Stimulated activated CD4-positive, alpha-beta T cell treated with anti-CD3 and anti-CD28 coated beads, Interleukin-4, amount 100 ng/mL, for 1 hour (primary cell): ENCODE results near the gene NFXL1.

Source experiments
- DNase-seq: peaks from one replicate; pipeline ENCODE4 v3.0.0-alpha.2; 2020

Gene NFXL1

GRCh38 chr4:47830265-47831025 lies 83.9 kb downstream of the NFXL1 start:
- DNase-seq: no peak

DNA sequence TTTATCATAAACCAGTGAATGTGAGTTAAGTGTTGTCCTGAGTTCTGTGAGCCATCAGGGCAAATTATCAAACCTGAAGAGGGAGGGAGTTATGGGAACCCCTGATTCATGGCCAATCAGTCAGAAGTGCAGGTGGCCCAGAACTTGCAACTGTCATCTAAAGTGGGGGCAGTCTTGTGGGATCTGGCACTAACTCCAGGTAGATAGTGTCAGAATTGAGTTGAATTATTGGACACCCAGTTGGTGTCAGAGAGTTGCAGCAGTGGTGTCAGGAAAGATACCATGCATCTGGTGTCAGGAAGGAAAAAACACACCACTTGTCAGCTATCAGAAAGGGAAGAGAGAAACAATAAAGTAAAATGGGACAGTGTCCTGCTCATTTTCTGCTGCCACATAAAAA lies 84.9 kb downstream of the NFXL1 start:
- DNase-seq: no peak

GRCh38 chr4:47827343-47828047 lies 86.9 kb downstream of the NFXL1 start:
- DNase-seq: no peak

DNA sequence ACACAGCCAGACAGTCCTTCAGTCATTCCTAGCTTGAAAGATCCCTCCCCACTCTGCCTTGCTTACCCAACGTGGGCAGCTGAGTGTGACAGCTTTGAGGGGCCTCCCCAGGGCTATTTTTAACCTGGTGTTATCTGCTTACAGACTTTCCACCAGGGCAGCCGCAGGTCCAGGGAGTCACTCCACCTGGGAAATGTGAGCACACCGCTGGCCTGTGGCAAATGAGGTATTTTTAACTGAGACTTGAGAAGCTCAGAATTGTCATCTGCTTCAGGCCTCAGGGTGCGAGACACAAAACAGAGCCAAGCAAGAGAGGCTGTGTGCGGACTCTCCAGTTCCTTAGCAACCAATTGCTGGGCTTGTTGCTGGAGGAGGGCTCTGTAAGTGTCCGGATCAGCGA lies 89.5 kb downstream of the NFXL1 start:
- DNase-seq: no peak

DNA sequence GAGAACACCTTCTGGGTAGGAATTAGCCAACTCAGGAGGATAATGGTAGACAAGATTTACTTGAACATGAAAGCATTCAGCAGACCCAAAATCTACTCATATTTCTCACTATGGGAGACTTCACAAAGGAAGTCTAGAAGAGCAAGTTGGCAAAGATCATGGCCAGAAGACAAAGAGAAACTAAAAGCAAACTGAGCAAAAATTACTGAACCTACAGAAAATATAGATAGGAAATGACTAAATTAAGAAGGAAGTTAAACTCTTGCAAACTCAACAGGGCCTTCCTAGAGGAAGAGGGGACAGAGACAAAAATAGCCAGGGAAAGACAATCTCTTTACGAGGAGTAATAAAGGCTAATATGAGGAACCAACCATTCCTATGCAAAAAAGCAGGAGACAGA lies 95.2 kb downstream of the NFXL1 start:
- no peak for DNase-seq

DNA sequence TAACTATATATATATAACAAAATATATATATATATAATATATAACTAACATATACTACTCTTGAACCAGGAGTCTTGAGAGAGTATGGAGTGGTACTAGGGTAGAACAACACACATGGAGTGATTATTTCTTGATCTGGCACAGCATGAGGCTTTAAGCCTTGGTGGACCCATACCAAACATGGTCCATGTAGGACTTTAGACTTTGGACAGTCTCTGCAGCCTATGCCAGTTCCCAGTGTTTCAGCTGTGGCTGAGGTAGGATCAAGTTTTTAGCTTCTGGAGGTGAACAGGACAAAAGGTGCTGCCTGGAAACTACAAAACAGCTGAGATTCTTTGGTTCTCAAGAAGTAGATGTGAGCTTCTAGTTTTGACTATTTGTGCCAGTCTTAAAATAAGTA lies 97.1 kb downstream of the NFXL1 start:
- no peak for DNase-seq

DNA sequence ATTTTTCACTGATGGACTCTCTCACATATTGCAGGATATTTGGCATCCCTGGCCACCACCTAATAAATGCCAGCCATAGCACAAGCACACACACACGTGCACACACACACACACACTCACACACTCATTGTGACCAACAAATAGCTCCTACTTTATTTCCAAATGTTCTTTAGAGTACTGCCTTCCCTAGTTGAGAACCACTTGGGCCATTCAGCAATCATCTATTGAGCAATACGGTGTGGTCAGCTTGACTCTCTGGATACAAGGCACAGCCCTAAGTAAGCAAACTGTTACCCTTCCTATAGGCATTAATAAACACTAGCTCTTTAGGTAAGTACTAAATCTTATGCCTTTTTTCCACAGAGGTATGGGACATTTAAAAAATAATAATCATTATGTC lies 97.6 kb downstream of the NFXL1 start:
- DNase-seq: no peak

- DNase-seq: no peak
Observed at GRCh38 chr4:47814618-47815295, 99.6 kb downstream of the NFXL1 start.

DNA sequence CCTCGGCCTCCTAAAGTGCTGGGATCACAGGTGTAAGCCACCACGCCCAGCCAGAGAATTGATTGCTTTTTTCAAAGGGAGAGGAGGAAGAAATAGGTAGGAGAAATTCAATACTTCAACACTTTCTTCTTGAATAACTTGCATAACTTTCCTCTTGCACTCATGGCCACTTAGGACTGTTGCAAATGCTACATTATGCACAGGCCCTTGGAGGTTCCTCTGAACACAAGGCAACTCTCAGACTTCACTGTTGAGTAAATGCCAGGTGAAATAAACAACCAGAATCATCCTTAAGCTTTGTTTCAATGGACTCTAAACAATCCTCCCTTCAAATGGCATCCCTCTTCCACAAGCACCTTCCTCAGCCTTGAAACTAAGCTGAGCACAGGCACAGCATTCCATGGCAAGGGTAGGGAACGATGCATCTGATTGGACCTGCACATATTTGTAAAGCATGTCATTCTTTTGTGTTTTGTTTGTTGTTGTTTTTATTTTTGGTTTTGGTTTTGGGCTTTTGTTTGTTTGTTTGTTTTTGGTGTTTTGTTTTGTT lies 104.7 kb downstream of the NFXL1 start:
- DNase-seq: no peak

DNA sequence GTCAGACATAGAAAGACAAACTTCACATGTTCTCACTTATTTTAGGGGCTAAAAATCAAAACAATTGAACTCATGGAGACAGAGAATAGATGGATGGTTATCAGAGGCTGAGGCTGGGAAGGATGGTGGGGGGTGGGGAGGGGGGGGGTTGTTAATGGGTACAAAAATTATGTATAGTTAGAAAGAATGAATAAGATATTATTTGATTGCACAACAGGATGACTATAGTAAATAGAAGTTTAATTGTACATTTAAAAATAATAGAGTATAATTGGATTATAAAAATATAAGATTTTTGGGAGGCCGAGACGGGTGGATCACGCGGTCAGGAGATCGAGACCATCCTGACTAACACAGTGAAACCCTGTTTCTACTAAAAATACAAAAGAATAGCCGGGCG lies 109.8 kb downstream of the NFXL1 start:
- DNase-seq: no peak

DNA sequence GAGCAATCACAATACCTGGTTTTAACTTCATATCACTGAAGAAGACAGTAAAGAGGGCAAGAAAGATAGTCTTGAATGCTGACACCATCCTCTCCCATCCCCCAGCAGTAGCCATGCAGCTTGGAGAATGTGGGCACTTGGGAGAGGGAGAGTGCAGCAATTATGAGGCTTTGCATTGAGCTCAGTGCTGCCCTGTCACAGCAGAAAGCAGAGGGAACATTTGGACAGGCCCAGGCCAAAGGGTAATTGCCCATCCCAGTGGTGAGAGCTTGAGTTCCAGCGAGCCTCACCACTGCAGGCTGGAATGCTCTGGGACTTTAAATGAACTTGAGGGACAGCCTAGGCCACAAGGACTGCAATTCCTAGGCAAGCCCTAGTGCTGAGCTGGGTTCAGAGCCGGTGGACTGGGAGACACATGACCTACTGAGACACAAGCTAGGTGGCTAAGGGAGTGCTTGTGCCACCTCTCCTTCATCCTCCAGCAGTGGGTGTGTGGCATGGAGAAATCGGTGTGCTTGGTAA lies 112.8 kb downstream of the NFXL1 start:
- no peak for DNase-seq

DNA sequence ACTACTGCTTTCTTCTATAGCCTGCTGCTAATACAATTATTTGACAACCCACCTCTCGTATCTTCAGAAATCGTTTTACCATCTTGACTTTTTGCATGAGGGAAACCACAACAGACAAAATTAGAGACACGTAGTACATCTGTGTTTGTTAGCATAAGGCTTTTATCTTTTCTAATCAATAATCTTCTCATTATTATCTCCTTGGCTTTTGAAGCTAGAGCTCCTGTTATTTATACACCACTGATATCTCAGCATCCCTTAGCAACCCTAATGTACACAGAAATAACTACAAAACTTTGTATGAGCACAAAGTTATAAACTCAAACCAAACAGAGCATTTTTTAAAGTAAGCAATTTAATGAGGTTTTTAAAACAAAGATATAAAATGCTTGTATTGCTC lies 116.2 kb downstream of the NFXL1 start:
- no peak for DNase-seq
